ENCODE data around the gene SHANK3.
"Not testable (repeated sequence)": the region's sequence is repeated elsewhere in the genome, so short reads cannot be mapped to it uniquely, and the experiment has no call there.

The SHANK3 gene

GRCh38 chr22:50657925-50658324 is 14.7 kb upstream of the SHANK3 start:
- no peak for TF ChIP-seq CTCF (IDR thresholded peaks at IDR 0.05)
- no peak for DNase-seq (ENCODE audit: low spot score)
- H3K27ac ChIP-seq: no peak overlapping the region
- H3K4me3 ChIP-seq: no peak overlapping the region

GRCh38 chr22:50659711-50660110 is 12.9 kb upstream of the SHANK3 start:
- not testable (repeated sequence) for H3K4me3 ChIP-seq; H3K27ac ChIP-seq; DNase-seq (ENCODE audit: low spot score)

- DNase-seq (ENCODE audit: low spot score): no peak
- H3K27ac ChIP-seq: no peak overlapping the region
- no peak for TF ChIP-seq CTCF (IDR thresholded peaks at IDR 0.05)
- no peak overlapping the region for H3K4me3 ChIP-seq
Measured at GRCh38 chr22:50660306-50660705, 12.3 kb upstream of the SHANK3 start.

DNA sequence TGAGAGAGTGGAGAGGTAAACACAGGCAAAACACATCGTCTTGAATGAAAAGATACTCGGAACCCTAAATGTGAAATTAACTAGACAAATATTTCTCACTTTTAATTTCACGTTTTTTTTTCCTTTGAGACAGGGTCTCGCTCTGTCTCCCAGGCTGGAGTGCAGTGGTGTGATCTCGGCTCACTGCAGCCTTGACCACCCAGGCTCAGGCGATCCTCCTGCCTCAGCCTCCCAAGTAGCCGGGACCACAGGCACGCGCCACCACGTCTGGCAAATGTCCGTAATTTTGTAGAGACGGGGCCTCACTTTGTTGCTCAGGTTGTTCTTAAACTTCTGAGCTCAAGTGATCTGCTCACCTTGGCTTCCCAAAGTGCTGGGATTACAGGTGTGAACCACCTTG is 7.4 kb upstream of the SHANK3 start:
- no peak for DNase-seq (ENCODE audit: low spot score)
- no peak overlapping the region for H3K4me3 ChIP-seq
- TF ChIP-seq CTCF (IDR thresholded peaks at IDR 0.05): no peak
- no peak overlapping the region for H3K27ac ChIP-seq

DNA sequence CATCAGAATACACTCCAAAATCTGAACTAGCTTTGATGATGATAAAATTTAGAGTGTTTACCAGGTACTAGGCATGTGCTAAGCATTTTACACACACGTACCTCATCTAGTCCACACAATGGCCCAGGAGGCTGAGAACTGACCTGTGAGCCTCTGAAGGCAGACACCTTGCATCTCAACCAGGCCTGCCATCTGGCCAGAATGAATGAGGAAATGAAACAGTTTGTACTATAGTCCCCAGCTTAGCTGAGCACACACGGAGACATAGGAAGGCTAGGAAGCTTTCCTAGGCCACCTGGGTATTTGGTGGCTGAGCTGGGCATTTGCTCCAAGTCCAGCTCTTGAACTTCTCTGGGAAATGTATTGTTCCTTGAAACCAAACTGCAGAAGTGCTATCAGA is 6.9 kb upstream of the SHANK3 start:
- Histone ChIP-seq H3K4me3 (no peak overlapping the region), H3K27ac (no peak overlapping the region)
- no peak for DNase-seq (ENCODE audit: low spot score)
- no peak for TF ChIP-seq CTCF (IDR thresholded peaks at IDR 0.05)

DNA sequence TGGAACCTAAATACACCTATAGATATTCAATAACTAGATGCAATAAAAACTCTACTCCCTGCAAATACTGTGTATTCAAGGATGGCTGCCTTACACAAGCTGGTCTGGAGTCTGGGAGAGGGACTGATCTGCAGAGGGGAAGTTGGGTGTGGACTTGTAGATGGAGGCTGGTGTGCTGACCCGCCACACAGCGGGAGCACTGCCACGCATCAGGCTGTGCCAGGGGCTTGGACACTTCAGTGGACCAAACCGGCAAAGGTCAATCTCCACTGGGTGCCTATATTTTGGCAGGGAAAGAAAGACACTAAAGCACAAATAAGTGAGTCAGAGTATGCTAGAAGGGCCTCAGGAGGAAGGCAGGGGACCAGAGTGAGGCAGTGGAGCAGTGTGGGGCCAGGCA is 2.1 kb upstream of the SHANK3 start:
- no peak for TF ChIP-seq CTCF (IDR thresholded peaks at IDR 0.05)
- Histone ChIP-seq H3K4me3 (no peak overlapping the region), H3K27ac (peak overlapping the region in 1 of 2 donors; percentile 66)
- DNase-seq (ENCODE audit: low spot score): peak; percentile 67

DNA sequence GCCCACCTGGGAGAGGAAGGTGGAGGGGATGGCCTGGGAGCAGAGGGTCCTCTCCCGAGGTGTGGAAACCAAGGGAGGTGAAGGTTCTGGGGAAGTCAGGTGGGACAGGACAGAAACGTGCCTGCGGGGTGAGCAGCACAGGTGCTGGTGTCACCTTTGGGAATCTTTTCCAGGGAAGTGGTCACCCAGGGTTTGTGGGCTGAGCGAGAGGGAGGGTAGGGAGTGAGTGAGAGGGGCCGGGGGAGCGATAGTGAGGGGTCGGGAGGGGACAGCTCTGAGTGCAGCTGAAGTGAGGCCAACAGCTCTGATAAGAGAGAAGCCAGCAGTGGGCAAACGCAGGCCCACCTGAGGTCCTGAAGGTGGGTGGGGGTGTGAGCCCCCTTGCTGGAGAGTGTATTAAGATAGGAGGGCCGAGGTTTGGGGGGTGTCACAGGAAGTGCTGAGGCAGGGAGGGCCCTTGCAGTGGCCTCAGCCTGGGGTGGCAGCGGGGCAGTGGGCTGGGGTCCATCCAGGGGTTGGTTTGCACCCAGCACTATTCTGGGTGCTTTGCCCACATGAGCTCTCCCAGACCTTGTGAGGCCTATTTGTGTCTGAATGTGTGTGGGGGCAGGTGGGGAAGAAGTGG is 1.6 kb upstream of the SHANK3 start:
- TF ChIP-seq CTCF (IDR thresholded peaks at IDR 0.05): no peak
- Histone ChIP-seq H3K4me3 (no peak overlapping the region), H3K27ac (peak overlapping the region in 1 of 2 donors; percentile 66)
- peak; percentile 68 for DNase-seq (ENCODE audit: low spot score)
